ENCODE data around the gene ZNF584.

DNA sequence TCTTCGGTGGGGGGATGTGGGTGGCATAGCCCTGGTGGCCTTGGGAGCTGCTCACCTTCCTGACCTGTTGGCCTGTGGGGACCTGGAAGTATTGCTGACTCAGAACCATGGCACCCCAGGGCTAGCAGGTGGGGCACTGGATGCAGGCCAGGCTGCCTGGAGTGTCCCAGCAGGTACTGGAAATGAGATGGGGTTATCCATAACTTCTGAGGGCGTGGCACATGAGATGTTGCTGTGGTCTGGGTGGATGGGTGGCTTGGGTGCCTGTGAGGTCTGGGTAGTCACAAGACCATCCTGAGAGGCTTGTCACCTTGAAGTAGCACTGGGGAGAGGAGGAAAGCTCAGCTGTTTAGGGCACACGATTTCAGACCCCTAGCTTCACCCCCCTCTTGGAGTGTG lies 13.6 kb upstream of the ZNF584 start:
- TF ChIP-seq YY1 (IDR thresholded peaks at IDR 0.05; ENCODE audit: insufficient read depth, insufficient read length) = no peak
- no peak for TF ChIP-seq SUZ12 (IDR thresholded peaks at IDR 0.05; ENCODE audit: extremely low read depth, insufficient read depth, insufficient read length)
- TF ChIP-seq ZNF274 (IDR thresholded peaks at IDR 0.05; ENCODE audit: low read depth, low read length) = no peak

All from NT2/D1 (cell line).